GM21737 (cell line): ENCODE data around the gene CORO1C.

ENCODE experiments used
- ATAC-seq: cut with Tn5 transposase; IDR thresholded peaks from one replicate; pipeline ENCODE4 v1.9.1; 2021; ENCODE audit warnings: mild to moderate bottlenecking, moderate library complexity; ENCODE audit not compliant: unreplicated experiment

The CORO1C gene

DNA sequence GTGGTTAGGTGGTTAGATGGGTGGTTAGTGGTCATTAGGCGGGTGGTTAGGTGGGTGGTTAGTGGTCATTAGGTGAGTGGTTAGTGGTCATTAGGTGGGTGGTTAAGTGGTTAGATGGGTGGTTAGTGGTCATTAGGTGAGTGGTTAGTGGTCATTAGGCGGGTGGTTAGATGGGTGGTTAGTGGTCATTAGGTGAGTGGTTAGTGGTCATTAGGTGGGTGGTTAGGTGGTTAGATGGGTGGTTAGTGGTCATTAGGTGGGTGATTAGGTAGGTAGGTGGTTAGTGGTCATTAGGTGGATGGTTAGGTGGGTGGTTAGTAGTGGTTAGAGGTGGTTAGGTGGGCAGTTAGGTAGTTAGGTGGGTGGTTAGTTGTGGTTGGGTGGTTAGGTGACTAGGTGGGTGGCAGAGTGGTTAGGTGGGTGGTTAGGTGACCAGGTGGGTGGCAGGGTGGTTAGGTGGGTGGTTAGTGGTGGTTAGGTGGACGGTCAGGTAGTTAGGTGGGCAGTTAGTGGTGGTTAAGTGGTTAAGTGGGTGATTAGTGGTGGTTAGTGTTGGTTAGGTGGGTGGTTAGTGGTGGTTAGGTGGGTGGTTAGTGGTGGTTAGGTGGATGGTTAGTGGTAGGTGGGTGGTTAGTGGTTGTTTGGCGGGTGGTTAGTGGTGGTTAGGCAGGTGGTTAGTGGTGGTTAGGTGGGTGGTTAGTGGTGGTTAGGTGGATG lies 125.5 kb downstream of the CORO1C start:
- ATAC-seq, result no peak

DNA sequence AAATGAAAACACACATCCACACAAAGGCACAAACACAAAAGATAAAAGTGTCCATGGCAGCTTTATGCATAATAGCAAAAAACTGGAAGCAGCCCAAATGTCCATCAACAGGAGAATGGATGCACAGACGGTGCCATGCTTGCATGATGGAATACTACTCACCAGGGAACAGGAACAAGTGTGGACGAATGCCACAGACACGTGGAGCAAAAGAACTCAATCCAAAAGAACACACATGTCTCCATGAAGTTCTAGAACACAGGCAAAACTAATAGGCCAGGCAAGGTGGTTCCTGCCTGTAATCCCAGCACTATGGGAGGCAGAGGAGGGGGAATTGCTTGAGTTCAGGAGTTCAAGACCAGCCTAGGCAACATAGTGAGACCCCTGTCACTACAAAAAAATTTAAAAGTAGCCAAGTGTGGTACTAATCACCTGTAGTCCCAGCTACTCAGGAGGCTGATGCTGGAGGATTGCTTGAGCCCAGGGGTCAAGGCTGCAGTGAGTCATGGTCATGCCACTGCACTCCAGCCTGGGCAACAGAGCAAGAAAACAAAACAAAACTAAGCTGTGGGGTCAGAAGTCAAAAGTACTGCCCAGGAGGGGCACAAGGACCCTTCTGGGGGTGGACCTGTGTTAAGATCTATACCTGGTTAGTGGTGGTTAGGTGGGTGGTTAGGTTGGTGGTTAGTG lies 126.2 kb downstream of the CORO1C start:
- ATAC-seq, result no peak

DNA sequence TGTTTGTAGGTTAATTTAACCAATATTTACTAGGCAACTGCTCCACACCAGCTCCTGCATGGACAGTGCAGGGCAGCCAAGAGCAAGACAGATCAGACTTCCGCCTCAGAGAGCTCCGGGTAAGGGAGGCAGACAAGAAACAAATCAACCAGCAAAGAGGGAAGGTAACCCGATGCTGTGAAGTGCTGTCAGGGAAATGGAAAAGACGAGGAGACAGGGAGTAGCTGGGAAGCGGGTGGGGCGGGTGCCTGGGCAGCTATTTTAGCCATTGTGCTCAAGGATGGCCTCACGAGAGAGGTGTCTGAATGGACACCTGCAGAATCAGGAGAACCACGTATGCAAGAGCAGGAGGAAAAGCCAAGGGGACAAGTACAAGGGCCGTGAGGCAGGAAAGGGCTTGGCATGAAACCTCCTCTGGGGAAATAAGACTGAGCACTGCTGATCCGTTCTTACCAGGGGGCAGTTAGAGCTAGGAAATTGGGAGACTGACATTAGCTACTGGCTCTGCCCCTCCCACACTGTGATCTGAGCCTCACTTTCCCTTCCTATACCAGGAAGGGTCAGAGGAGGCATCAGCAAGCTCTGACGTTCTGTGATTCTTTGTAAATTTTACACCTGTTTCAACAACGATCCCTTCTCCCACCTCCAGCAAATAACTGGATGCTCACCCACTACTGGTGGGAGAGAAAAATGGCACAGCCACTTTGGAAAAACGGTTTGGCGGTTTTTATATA lies 126.9 kb downstream of the CORO1C start:
- no peak for ATAC-seq

DNA sequence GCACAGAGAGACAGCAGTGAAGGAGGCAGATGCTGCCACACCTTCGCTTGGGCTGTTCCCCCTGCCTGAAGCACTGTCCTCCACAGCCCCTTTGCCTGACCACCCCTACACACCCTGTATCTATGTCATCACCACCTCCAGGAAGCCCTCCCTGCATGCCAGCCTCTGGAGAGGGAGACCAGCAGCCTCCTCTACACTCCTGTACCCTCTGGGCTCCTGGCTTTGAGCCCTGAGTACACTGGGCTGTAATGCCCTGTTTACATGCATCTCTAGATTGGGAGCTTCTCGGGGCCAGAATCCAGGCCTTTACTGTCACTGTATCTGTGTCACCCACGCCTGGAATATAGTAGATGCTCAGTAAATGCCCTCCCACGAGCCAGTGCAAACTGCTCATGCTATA lies 127.6 kb downstream of the CORO1C start:
- no peak for ATAC-seq

DNA sequence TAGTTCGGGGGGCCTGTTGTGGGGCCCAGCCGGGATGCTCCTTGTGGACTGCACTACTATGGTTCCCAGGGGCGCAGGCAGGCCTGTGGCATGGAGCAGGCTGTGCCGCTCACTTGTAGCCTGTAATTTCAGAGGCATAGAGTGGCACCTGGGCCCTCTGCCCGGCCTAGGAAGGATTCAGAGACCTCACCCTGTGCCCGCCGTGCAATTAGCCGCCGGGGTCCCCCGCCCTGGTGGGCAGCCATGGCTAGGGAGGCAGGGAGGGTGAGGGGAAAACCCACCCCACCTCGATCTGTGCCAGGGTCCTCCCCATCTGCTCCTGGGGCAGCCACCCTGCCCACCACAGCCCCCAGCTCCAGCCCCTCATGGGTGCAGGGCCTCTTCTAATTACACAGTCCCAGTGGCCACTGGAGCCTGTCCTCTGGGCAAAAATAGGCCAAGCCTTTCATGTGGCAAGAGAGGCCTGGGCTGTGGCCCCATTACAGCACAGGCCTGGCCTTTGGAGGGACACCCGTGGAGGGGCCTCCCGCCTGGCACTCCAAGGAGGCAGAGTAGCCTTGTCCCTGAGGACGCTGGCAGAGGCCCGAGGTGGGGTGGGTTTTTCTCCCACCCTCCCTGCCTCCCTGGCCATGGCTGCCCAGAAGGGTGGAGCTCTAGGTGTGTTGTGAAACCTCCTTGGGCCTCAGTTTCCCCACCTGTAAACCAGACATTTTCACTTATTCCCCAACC lies 128.2 kb downstream of the CORO1C start:
- no peak for ATAC-seq

DNA sequence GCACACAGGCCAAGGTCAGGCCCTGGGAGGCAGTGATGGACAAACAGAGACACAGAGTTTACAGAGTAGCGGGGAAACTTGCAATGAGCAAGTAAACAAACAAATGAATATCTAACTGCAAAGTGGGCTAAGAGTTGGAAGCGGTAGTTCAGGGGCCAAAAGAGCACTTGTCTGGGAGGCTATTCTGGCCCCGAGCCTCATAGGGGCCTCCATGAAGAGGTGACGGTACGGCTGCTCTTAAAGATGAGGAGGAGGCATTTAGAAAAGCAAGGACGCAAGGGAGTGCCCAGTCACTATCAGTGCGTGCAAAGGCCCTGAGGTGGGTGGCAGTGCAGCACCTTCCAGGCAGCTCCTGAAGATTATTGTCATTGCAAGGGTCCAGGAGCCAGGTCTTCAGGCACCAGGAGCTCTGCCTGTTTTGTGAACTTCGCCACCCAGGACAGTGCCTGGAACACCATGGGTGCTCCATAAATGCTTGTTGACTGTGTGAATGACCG lies 129.1 kb downstream of the CORO1C start:
- ATAC-seq, result no peak

DNA sequence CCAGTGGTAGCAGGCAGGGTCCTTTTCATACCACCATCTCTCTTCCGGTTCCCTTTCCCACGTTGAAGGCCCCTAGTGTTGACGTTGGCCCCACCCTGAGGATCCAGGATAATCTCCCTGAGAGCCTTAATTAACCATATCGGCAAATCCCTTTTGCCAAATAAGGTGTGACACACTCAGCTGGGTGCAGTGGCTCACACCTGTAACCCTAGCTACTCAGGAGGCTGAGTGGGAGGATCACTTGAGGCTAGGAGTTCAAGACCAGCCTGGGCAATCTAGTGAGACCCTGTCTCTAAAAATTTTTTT lies 130.7 kb downstream of the CORO1C start:
- ATAC-seq, result no peak

DNA sequence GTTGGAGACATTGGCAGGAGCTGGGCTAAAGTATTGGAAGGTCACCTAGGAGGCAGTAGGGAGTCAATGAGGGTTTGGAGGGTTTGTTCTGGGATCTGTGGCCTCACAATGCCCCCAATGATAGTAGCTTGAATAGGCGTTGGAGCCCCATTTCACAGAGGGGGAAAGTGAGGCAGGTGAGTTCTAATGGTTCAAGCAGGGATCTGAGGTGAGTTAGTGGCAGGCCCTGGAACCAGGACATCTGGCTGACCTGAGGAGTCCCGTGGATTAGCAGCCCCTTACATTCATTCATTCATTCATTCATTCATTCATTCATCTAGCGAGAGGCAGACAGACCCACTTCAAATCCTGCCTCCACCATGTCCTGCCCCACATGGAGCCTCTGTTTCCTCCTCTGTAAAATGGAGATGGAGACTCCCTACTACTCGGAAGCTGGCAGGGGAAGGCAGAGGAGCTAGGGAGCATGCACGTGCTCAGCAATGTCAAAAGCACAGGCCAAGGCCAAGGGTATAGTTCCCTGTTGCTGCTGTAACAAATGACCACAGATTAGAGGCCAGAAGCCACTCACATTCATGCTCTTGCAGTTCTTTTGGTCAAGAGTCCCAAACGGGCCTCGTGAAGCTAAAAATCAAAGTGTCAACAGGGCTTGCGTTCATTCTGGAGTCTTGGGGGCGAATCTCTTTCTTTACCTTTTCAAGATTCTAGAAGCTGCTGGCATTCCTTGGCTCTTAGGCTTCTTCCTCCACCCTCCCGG lies 131.2 kb downstream of the CORO1C start:
- ATAC-seq, result no peak

DNA sequence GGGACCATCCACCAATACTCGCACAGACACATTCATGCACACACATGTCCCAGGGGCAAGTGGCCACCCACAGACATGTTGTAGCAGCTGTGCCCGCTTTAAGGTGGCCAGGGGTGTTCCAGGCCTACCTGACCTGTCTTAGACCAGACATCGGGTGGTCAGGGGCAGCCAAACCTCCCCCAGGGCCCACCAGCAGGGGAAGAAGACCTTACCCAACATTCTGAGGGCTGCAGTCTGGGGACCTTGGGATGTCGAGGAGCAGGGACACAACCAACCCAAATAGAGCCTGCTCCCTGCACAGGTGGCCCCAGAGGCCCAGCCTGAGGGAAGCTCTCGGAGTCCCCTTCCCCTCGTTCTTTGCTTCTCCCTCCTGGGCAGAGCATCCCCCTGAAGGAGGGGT lies 131.8 kb downstream of the CORO1C start:
- ATAC-seq, result no peak

DNA sequence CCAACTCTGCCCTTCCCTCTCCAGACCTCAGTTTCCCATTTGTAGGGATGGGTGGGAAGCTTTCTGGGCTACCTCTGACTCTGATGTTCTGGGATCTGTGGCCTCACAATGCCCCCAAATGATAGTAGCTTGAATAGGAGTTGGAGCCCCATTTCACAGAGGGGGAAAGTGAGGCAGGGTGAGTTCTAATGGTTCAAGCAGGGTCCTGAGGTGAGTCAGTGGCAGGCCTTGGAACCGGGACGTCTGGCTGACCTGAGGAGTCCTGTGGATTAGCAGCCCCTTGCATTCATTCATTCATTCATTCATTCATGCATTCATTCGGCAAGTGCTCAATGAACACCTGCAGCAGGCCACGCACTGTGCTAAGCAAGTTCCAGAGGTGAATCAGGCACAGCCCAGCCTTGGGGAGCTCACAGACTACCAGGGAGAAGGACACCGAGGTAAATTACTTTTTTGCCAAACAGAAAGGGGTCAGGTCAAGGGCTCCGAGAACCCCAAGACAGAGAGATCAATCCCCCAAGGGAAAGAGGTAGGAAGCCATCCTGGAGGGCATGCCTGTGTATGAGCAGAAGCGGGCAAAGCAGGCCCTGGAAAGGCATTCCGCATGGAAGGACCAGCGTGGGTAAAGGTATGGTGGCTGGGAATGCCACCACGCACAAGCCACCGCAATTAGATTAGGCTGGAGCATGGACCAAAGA lies 132.6 kb downstream of the CORO1C start:
- ATAC-seq, result no peak

DNA sequence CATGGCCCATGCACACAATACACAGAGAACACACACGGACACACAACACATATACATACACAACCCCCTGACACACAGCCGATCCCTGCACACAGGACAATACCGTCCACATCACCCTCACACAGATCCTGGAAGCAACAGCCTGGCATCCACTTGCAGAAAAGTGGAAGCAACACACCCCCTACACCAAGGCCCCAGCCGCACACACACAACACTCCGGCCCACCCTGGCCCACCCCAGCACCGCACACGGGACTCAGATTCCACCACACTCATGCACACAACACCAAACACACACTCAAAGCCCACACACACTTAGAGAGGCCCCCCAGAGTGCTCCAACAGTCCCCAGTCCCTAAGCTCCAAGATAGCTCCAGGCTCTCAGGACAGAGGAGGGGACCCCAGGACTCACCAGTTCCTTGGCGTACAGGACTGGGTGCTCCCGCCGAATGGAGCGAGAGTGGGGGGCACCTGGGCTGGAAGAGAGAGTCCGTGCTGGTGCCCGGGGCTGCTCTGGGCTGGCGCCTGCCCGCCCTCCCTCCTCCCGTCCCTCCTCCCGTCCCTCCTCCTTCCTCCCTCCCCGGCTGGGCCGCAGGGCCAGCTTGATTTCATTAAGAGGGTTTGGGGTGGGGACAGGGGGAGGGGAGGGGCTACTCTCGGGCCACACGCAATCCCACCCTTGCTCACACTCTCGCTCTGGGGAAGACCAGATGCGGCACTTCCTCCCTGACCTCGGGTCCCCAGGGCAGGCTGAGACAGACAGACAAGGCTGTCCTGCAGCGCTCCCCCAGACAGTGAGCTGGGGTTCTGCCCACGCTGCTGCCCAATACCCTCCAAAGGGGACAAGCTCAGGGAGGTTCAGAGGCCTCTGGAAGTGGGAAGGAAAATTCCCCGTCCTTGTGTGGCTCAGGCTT lies 133.5 kb downstream of the CORO1C start, which contains the start of gene TMEM119:
TSS of gene TMEM119 (minus strand) at position 526 of the 913 bp plus-strand sequence. CDS start 5,701 bp downstream, outside the sequence.
- no peak for ATAC-seq

DNA sequence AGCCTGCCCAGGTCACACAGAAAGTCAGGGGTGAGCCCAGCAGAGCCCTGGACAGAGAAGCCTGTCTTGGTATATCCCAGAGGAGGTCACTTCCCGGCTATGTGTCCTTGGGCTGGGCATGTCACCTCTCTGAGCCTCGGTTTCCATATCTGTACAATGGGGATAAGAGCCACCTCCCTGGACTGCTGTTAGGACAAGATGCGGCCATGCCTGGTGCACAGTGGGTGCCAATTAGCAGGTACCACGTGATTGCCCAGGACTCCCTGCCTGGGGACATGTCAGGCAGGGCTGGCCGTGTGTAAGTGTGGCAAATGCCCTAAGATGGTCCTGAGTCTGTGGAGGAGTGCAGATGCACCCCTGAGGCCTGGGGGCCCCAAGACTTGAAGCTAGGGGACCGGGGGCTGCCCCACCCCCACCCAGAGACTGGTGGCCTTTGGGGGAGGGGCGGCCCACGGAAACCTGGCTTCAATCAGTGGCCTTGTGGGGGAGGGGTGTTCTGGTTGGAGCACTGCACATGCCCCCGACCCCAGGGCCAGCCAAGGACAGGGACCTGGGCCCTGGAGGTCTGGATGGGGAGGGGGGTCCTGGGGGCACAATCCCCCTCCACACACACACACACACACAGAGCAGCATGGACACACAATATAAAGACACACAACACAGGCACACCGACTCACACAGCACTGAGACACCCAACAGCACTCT lies 134.3 kb downstream of the CORO1C start:
- ATAC-seq, result no peak

DNA sequence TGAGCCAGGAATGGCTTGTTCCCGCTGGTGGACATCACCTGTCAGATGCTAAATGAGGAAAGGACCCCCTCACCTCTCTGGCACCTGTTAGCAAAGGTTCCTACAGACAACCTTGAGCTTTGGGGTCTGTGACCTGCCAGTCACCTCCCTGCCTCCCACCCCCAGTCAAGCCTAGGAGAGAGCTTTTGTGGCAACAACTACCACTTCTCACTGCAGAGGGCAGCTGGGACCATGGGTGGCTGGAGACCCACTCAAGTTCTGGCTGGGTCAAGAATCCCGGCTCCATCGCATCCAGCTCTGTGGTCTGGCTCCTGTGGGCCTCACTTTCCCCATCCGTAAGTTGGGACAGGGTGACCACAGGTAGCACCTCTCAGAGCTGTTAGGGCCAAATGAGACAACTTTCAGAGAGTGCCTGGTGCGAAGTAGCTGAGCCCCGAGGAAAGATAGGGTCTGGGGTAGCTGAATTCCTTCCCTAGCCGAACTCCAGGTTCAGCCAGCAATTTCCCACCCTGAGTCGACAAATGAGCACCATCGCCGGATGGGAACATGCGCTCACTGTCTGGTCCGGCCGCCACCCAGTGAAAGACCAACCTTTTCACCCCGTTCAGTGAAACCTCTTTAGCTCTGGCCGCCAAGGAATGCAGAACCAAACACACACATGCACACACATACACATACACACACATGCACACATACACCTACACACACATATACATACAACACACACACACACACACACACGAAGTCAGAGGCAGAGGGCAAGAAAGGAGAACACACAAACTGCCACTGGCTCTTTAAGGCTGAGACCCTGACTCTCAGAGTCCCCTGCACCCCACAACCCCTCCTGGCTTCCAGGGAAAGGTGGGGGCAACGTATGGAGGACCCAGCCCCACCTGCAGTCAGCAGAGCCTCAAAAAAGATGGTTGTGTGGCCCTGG lies 135.3 kb downstream of the CORO1C start:
- ATAC-seq, result no peak
